H9 (cell line): Measurements from ENCODE around the gene SLC23A2. TPM values are rescaled to one million over a fixed set of nuclear protein-coding genes. Genes with fewer than 3 reads are reported as not detected.

Source experiments
- DNase-seq: peaks from one replicate; pipeline ENCODE4 v3.0.0-alpha.2; 2017
- H2AFZ ChIP-seq: one replicate; pipeline ENCODE4 v1.6.1; 2013; ENCODE audit warnings: mild to moderate bottlenecking, low read length, control low read depth, moderate library complexity
- H2AK5ac ChIP-seq: 2 replicates; pipeline ENCODE4 v1.6.1; 2013; ENCODE audit warnings: low read length, control low read depth, mixed read lengths; ENCODE audit not compliant: insufficient read length
- H2BK120ac ChIP-seq: one replicate; pipeline ENCODE4 v1.6.1; 2013; ENCODE audit warnings: low read depth, mild to moderate bottlenecking, low read length, control low read depth, inconsistent platforms; ENCODE audit not compliant: poor library complexity, severe bottlenecking
- H2BK12ac ChIP-seq: 2 replicates; pipeline ENCODE4 v1.6.1; 2013; ENCODE audit warnings: low read length, control low read depth, mixed read lengths, low read depth; ENCODE audit not compliant: insufficient read length
- H2BK15ac ChIP-seq: 2 replicates; pipeline ENCODE4 v1.6.1; 2013; ENCODE audit warnings: low read depth, low read length, control low read depth
- H2BK20ac ChIP-seq: one replicate; pipeline ENCODE4 v1.6.1; 2013; ENCODE audit warnings: low read depth, mild to moderate bottlenecking, low read length, control low read depth, inconsistent platforms; ENCODE audit not compliant: poor library complexity, severe bottlenecking
- H2BK5ac ChIP-seq: 2 replicates; pipeline ENCODE4 v1.6.1; 2013; ENCODE audit warnings: low read length, control low read depth, mixed read lengths; ENCODE audit not compliant: insufficient read length
- H3K14ac ChIP-seq: 2 replicates; pipeline ENCODE4 v1.6.1; 2013; ENCODE audit warnings: low read length, control low read depth; ENCODE audit not compliant: insufficient read depth
- H3K18ac ChIP-seq: 2 replicates; pipeline ENCODE4 v1.6.1; 2013; ENCODE audit warnings: low read depth, mild to moderate bottlenecking, mixed read lengths, low read length, control low read depth; ENCODE audit not compliant: insufficient read length
- H3K23ac ChIP-seq: 2 replicates; pipeline ENCODE4 v1.6.1; 2013; ENCODE audit warnings: low read length, control low read depth, mixed read lengths, low read depth; ENCODE audit not compliant: insufficient read length
- H3K23me2 ChIP-seq: 2 replicates; pipeline ENCODE4 v1.6.1; 2013; ENCODE audit warnings: low read depth, mild to moderate bottlenecking, mixed read lengths, low read length, control low read depth; ENCODE audit not compliant: insufficient read length, poor library complexity, severe bottlenecking
- H3K27ac ChIP-seq: 2 replicates; pipeline ENCODE4 v1.5.1; 2013; ENCODE audit warnings: low read length, control low read depth, mixed read lengths, low read depth; ENCODE audit not compliant: insufficient read length
- H3K27me3 ChIP-seq: 2 replicates; pipeline ENCODE4 v1.6.1; 2013; ENCODE audit warnings: low read length, control low read depth, inconsistent platforms; ENCODE audit not compliant: insufficient read depth
- H3K4ac ChIP-seq: 2 replicates; pipeline ENCODE4 v1.6.1; 2013; ENCODE audit warnings: low read depth, mild to moderate bottlenecking, control low read depth, inconsistent platforms, low read length, moderate library complexity
- H3K4me1 ChIP-seq: 2 replicates; pipeline ENCODE4 v1.6.1; 2013; ENCODE audit warnings: low read length, control low read depth, inconsistent platforms; ENCODE audit not compliant: insufficient read depth
- H3K4me2 ChIP-seq: 2 replicates; pipeline ENCODE4 v1.6.1; 2013; ENCODE audit warnings: low read length, control low read depth, mixed read lengths; ENCODE audit not compliant: insufficient read length, insufficient read depth
- H3K56ac ChIP-seq: 2 replicates; pipeline ENCODE4 v1.6.1; 2013; ENCODE audit warnings: low read depth, mild to moderate bottlenecking, mixed read lengths, low read length, control low read depth; ENCODE audit not compliant: insufficient read length
- H3K79me1 ChIP-seq: 2 replicates; pipeline ENCODE4 v1.6.1; 2013; ENCODE audit warnings: low read depth, mild to moderate bottlenecking, moderate library complexity, low read length, control low read depth, inconsistent platforms; ENCODE audit not compliant: insufficient read depth, poor library complexity, severe bottlenecking
- H3K79me2 ChIP-seq: 2 replicates; pipeline ENCODE4 v1.6.1; 2013; ENCODE audit warnings: low read length, control low read depth, inconsistent platforms; ENCODE audit not compliant: insufficient read depth
- H3K9ac ChIP-seq: 2 replicates; pipeline ENCODE4 v1.6.1; 2013; ENCODE audit warnings: low read length, control low read depth, mixed read lengths; ENCODE audit not compliant: insufficient read length; ENCODE audit errors: extremely low read depth
- H3K9me3 ChIP-seq: one replicate; pipeline ENCODE4 v1.6.1; 2013; ENCODE audit warnings: low read depth, low read length, inconsistent platforms; ENCODE audit not compliant: control insufficient read depth
- H3T11ph ChIP-seq: one replicate; pipeline ENCODE4 v1.6.1; 2013; ENCODE audit warnings: mild to moderate bottlenecking, low read length, control low read depth, inconsistent platforms
- H4K20me1 ChIP-seq: one replicate; pipeline ENCODE4 v1.6.1; 2013; ENCODE audit not compliant: control insufficient read depth, insufficient read length, insufficient read depth
- H4K5ac ChIP-seq: 2 replicates; pipeline ENCODE4 v1.6.1; 2013; ENCODE audit warnings: low read depth, mild to moderate bottlenecking, mixed read lengths, low read length, control low read depth; ENCODE audit not compliant: insufficient read length
- H4K8ac ChIP-seq: replicated peaks from 2 replicates; pipeline ENCODE4 v1.6.1; 2013; ENCODE audit warnings: low read length, control low read depth, mixed read lengths, low read depth; ENCODE audit not compliant: insufficient read length
- H4K91ac ChIP-seq: 2 replicates; pipeline ENCODE4 v1.6.1; 2013; ENCODE audit warnings: low read depth, mild to moderate bottlenecking, moderate library complexity, mixed read lengths, low read length, control low read depth; ENCODE audit not compliant: insufficient read length
- H3K27ac Mint-ChIP-seq, 3 experiments: 2 replicates in 2 of 3; 3 replicates in 1 of 3; pipeline ENCODE4 v1.8.0; 2020 to 2021; ENCODE audit warnings: mixed read lengths in 3 of 3, mild to moderate bottlenecking in 1 of 3, moderate library complexity in 1 of 3
- H3K27me3 Mint-ChIP-seq: 2 replicates; pipeline ENCODE4 v1.8.0; 2021; ENCODE audit warnings: low read depth, mild to moderate bottlenecking, moderate library complexity, mixed read lengths
- H3K36me3 Mint-ChIP-seq, 3 experiments: 2 replicates in 2 of 3; 3 replicates in 1 of 3; pipeline ENCODE4 v1.8.0; 2020 to 2021; ENCODE audit warnings: low read depth in 3 of 3, mixed read lengths in 3 of 3; ENCODE audit not compliant: insufficient read depth in 1 of 3
- H3K4me1 Mint-ChIP-seq, 2 experiments: 2 replicates each; pipeline ENCODE4 v1.8.0; 2020; ENCODE audit warnings: mixed read lengths in 2 of 2
- H3K4me3 Mint-ChIP-seq, 2 experiments: 2 replicates in 1 of 2; 3 replicates in 1 of 2; pipeline ENCODE4 v1.8.0; 2020 to 2021; ENCODE audit warnings: mild to moderate bottlenecking in 2 of 2, mixed read lengths in 2 of 2, moderate library complexity in 1 of 2
- H3K9me3 Mint-ChIP-seq, 2 experiments: 2 replicates in 1 of 2; 3 replicates in 1 of 2; pipeline ENCODE4 v1.8.0; 2020; ENCODE audit warnings: mild to moderate bottlenecking in 2 of 2, mixed read lengths in 2 of 2, moderate library complexity in 1 of 2
- WGBS: extraction: QIAGEN DNeasy Blood & Tissue Kit; methylation state at CpG from one replicate; pipeline ENCODE4 v1.1.7; 2013; ENCODE audit warnings: missing lambda C conversion rate, low lambda C conversion rate, mixed read lengths; ENCODE audit not compliant: insufficient read length; ENCODE audit errors: extremely low coverage; 5-methylcytosine and 5-hydroxymethylcytosine counted together
- total RNA-seq: library from RNA; stranded (reverse); gene quantifications from 2 replicates; pipeline ENCODE4 v1.2.1, GENCODE V29; 2021
- TF ChIP-seq, protein P1 (sequence below): fragments of 200-600 bp; sonication (generic); conservative IDR thresholded peaks from 3 replicates; pipeline ENCODE4 v1.8.0; 2021; ENCODE audit warnings: antibody characterized with exemption, mild to moderate bottlenecking

SLC23A2 gene
- total RNA-seq, 1 experiment from 2014 or later: 16.5 TPM

DNA sequence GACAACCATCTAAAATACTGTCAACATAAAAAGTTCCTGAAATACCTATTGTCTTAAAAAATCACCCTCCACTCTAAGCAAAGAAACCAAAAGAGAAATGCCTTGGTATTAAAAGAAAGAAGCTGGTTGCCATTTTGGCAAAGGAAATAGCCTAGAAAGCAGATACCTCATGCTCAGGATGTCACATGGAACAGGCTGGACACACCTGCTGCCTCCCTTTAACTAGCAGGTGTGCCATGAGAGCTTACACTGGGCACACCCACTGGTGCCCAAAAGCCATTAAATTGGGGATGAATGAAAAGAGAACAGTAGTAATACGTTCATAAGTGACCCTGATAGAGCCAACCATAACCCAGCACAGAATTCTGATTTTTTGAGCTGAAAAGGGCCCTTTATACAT, 1.5 kb downstream of the SLC23A2 start:
- Histone ChIP-seq H2BK15ac (no peak overlapping the region), H2BK20ac (no peak overlapping the region), H3T11ph (no peak overlapping the region), H3K23me2 (peaks cover 13% of the 10 kb centered on the region), H4K91ac (no peak overlapping the region), H3K18ac (no peak overlapping the region), H3K27ac (no peak overlapping the region), H2AFZ (no peak overlapping the region), H3K9ac (no peak overlapping the region), H3K23ac (no peak overlapping the region), H3K79me1 (peaks cover 5% of the 10 kb centered on the region), H3K4me2 (no peak overlapping the region), H3K14ac (no peak overlapping the region), H3K4ac (no peak overlapping the region), H3K56ac (no peak overlapping the region), H4K8ac (no peak overlapping the region), H2AK5ac (no peak overlapping the region), H3K9me3 (no peaks in the 10 kb centered on the region), H3K27me3 (no peaks in the 10 kb centered on the region), H2BK120ac (no peak overlapping the region), H2BK12ac (no peak overlapping the region), H4K20me1 (no peaks in the 10 kb centered on the region), H3K4me1 (no peaks in the 10 kb centered on the region), H3K79me2 (no peaks in the 10 kb centered on the region), H4K5ac (no peak overlapping the region), H2BK5ac (no peak overlapping the region)
- TF ChIP-seq, protein P1, sequence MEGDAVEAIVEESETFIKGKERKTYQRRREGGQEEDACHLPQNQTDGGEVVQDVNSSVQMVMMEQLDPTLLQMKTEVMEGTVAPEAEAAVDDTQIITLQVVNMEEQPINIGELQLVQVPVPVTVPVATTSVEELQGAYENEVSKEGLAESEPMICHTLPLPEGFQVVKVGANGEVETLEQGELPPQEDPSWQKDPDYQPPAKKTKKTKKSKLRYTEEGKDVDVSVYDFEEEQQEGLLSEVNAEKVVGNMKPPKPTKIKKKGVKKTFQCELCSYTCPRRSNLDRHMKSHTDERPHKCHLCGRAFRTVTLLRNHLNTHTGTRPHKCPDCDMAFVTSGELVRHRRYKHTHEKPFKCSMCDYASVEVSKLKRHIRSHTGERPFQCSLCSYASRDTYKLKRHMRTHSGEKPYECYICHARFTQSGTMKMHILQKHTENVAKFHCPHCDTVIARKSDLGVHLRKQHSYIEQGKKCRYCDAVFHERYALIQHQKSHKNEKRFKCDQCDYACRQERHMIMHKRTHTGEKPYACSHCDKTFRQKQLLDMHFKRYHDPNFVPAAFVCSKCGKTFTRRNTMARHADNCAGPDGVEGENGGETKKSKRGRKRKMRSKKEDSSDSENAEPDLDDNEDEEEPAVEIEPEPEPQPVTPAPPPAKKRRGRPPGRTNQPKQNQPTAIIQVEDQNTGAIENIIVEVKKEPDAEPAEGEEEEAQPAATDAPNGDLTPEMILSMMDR: no peak
- no peak for DNase-seq
- no peak overlapping the region for H3K27ac Mint-ChIP-seq
- WGBS: no CpG with 5 or more reads among the region's 1 CpG
- H3K36me3 Mint-ChIP-seq: no peaks in the 10 kb centered on the region
- H3K27me3 Mint-ChIP-seq: peaks cover 20% of the 10 kb centered on the region
- H3K9me3 Mint-ChIP-seq: no peaks in the 10 kb centered on the region
- peaks cover 22 to 31% of the 10 kb centered on the region in 2 experiments for H3K4me1 Mint-ChIP-seq
- peak overlapping the region; percentile 81 to 89 for H3K4me3 Mint-ChIP-seq
